GM20431 (cell line): ENCODE measurements around the gene MFAP3.

ENCODE experiments used
- in situ Hi-C: fragments of 300-500 bp; cut with MseI, MboI; formaldehyde crosslinking; loops from one replicate; pipeline ENCODE4 v1.15.0; 2020; ENCODE audit warnings: low sequenced_read_pairs; ENCODE audit not compliant: unreplicated experiment

The MFAP3 gene

GRCh38 chr5:154086641-154087040, 47.9 kb downstream of the MFAP3 start:
- in situ Hi-C loops: loop anchor here (10.0 kb wide), 1 partner anchor 318 kb away; no protein-coding TSS in a partner anchor

GRCh38 chr5:154087260-154087659, 48.5 kb downstream of the MFAP3 start:
- in situ Hi-C loops: loop anchor here (10.0 kb wide), 1 partner anchor 318 kb away; no protein-coding TSS in a partner anchor

GRCh38 chr5:154088801-154089200, 50.0 kb downstream of the MFAP3 start:
- in situ Hi-C loops: loop anchor here (10.0 kb wide), 1 partner anchor 316 kb away; no protein-coding TSS in a partner anchor

- in situ Hi-C loops: no loop called here
Observed at GRCh38 chr5:154090656-154091055, 51.9 kb downstream of the MFAP3 start.

- in situ Hi-C loops: no loop called here
Observed at GRCh38 chr5:154092356-154093141, 53.8 kb downstream of the MFAP3 start.

- in situ Hi-C loops: no loop called here
Observed at GRCh38 chr5:154093142-154093532, 54.4 kb downstream of the MFAP3 start.

- in situ Hi-C loops: no loop called here
Observed at GRCh38 chr5:154095904-154096303, 57.1 kb downstream of the MFAP3 start.

GRCh38 chr5:154097031-154097430, 58.3 kb downstream of the MFAP3 start:
- in situ Hi-C loops: no loop called here

GRCh38 chr5:154098465-154098864, 59.7 kb downstream of the MFAP3 start:
- in situ Hi-C loops: no loop called here

GRCh38 chr5:154101184-154101583, 62.4 kb downstream of the MFAP3 start:
- in situ Hi-C loops: no loop called here

- in situ Hi-C loops: no loop called here
Observed at GRCh38 chr5:154103233-154103632, 64.5 kb downstream of the MFAP3 start.
